ENCODE data around the gene C13orf46. TPM values are rescaled to one million over a fixed set of nuclear protein-coding genes. Genes with fewer than 3 reads are reported as not detected.
"Not testable (repeated sequence)": the region's sequence is repeated elsewhere in the genome, so short reads cannot be mapped to it uniquely, and the experiment has no call there.

C13orf46 gene
- 0.13 TPM for polyA plus RNA-seq (2013)

GRCh38 chr13:113973218-113974164 is at the start of gene C13orf46:
Gene C13orf46, minus strand, starts transcription at chr13:113974076. Its CDS starts 79 bp downstream, at chr13:113973997.
- no peak within 1 kb of the TSS for H3K27ac ChIP-seq (ENCODE audit: insufficient read depth in 1 of 2, low read depth in 1 of 2, low read length in 2 of 2, poor library complexity in 1 of 2, severe bottlenecking in 2 of 2)

DNA sequence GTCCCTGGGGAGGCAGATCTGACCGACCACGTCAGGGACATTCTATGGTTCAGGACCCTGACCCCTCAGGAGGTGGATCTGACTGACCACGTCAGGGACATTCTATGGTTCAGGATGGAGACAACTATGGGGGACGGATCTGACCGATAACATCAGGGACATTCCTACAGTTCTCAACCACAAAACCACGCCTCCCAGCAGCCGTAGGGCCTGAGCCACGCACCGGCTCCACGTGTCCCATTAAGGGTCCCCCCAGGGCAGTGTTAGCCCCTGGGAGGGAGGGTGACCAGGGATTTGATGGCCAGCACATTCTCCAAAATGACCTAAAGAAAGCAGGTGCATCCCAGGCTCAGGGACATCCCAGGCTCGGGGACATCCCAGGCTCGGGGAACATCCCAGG is 49.0 kb upstream of the C13orf46 start:
- 97% methylated on average over 9 of the region's 12 CpGs for WGBS (ENCODE audit: insufficient coverage)
- Histone ChIP-seq H3K4me3 (ENCODE audit: control insufficient read depth in 1 of 7, extremely low read depth in 1 of 7, insufficient read depth in 4 of 7, low read depth in 2 of 7, low read length in 6 of 7) (no peak overlapping the region), H3K36me3 (ENCODE audit: control insufficient read depth in 4 of 4, insufficient read depth in 4 of 4, low read length in 3 of 4) (peaks cover 3 to 82% (median 59%) of the 10 kb centered on the region in 4 experiments), H3K27me3 (replicated peaks in 2 of 5; ENCODE audit: control insufficient read depth in 4 of 5, insufficient read depth in 5 of 5, low read length in 4 of 5) (no peaks in the 10 kb centered on the region), H3K9me3 (ENCODE audit: control extremely low read depth in 1 of 5, control insufficient read depth in 4 of 5, insufficient read depth in 2 of 5, low read depth in 1 of 5, low read length in 4 of 5) (no peaks in the 10 kb centered on the region), H3K27ac (ENCODE audit: insufficient read depth in 1 of 2, low read depth in 1 of 2, low read length in 2 of 2, poor library complexity in 1 of 2, severe bottlenecking in 2 of 2) (no peak overlapping the region), H3K4me1 (ENCODE audit: control extremely low read depth in 1 of 4, control insufficient read depth in 4 of 4, insufficient read depth in 4 of 4, low read length in 3 of 4) (peaks cover 0 to 5% (median 0%) of the 10 kb centered on the region in 4 experiments)
- DNase-seq, result no peak
- CTCF ChIA-PET, result no interaction called here
- POLR2A ChIA-PET, result no interaction called here

More at GRCh38 chr13:113973218-113974164, at the start of gene C13orf46:
- Histone ChIP-seq H3K4me1 (ENCODE audit: control extremely low read depth in 1 of 4, control insufficient read depth in 4 of 4, insufficient read depth in 4 of 4, low read length in 3 of 4) (no peaks in the 10 kb centered on the region), H3K4me3 (ENCODE audit: control insufficient read depth in 1 of 7, extremely low read depth in 1 of 7, insufficient read depth in 4 of 7, low read depth in 2 of 7, low read length in 6 of 7) (no peak within 1 kb of the TSS), H3K9me3 (ENCODE audit: control extremely low read depth in 1 of 5, control insufficient read depth in 4 of 5, insufficient read depth in 2 of 5, low read depth in 1 of 5, low read length in 4 of 5) (no peaks in the 10 kb centered on the region), H3K36me3 (ENCODE audit: control insufficient read depth in 4 of 4, insufficient read depth in 4 of 4, low read length in 3 of 4) (peaks cover 4 to 28% (median 12%) of the 10 kb centered on the region in 4 experiments), H3K27me3 (replicated peaks in 2 of 5; ENCODE audit: control insufficient read depth in 4 of 5, insufficient read depth in 5 of 5, low read length in 4 of 5) (no peaks in the 10 kb centered on the region)
- no peak for DNase-seq
- ChIA-PET POLR2A (no interaction called here), CTCF (interaction anchor here (1.0 kb wide), 1 partner anchor 11 kb away, joined by 3 read pairs; no protein-coding TSS in a partner anchor)
- WGBS (ENCODE audit: insufficient coverage), result 96% methylated on average over 42 of the region's 44 CpGs

DNA sequence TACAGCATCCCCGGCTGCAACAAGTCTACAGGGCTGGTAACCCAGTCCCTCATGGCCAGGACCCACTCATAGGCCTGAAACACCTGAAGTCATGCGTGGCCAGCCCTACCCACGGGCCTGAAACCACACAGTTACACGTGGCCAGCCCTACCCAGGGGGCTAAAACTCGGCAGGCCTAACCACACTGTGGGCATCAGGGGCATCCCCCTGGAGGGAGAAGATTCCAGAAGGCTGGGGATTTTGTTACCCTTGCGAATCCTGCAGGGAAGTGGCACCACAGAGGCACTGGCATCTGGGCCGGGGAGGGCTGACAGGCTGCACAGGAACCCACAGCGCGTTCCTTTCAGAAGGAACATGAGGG is 48.4 kb upstream of the C13orf46 start:
- DNase-seq, result no peak
- 84% methylated on average over 9 of the region's 9 CpGs for WGBS (ENCODE audit: insufficient coverage)
- peaks cover 0 to 5% (median 0%) of the 10 kb centered on the region in 4 experiments for H3K4me1 ChIP-seq (ENCODE audit: control extremely low read depth in 1 of 4, control insufficient read depth in 4 of 4, insufficient read depth in 4 of 4, low read length in 3 of 4)
- POLR2A ChIA-PET, result no interaction called here
- CTCF ChIA-PET, result no interaction called here
- H3K9me3 ChIP-seq (ENCODE audit: control extremely low read depth in 1 of 5, control insufficient read depth in 4 of 5, insufficient read depth in 2 of 5, low read depth in 1 of 5, low read length in 4 of 5), result no peaks in the 10 kb centered on the region
- no peak overlapping the region for H3K27ac ChIP-seq (ENCODE audit: insufficient read depth in 1 of 2, low read depth in 1 of 2, low read length in 2 of 2, poor library complexity in 1 of 2, severe bottlenecking in 2 of 2)
- no peak overlapping the region for H3K4me3 ChIP-seq (ENCODE audit: control insufficient read depth in 1 of 7, extremely low read depth in 1 of 7, insufficient read depth in 4 of 7, low read depth in 2 of 7, low read length in 6 of 7)
- no peaks in the 10 kb centered on the region for H3K27me3 ChIP-seq (replicated peaks in 2 of 5; ENCODE audit: control insufficient read depth in 4 of 5, insufficient read depth in 5 of 5, low read length in 4 of 5)
- H3K36me3 ChIP-seq (ENCODE audit: control insufficient read depth in 4 of 4, insufficient read depth in 4 of 4, low read length in 3 of 4), result peaks cover 3 to 83% (median 57%) of the 10 kb centered on the region in 4 experiments

DNA sequence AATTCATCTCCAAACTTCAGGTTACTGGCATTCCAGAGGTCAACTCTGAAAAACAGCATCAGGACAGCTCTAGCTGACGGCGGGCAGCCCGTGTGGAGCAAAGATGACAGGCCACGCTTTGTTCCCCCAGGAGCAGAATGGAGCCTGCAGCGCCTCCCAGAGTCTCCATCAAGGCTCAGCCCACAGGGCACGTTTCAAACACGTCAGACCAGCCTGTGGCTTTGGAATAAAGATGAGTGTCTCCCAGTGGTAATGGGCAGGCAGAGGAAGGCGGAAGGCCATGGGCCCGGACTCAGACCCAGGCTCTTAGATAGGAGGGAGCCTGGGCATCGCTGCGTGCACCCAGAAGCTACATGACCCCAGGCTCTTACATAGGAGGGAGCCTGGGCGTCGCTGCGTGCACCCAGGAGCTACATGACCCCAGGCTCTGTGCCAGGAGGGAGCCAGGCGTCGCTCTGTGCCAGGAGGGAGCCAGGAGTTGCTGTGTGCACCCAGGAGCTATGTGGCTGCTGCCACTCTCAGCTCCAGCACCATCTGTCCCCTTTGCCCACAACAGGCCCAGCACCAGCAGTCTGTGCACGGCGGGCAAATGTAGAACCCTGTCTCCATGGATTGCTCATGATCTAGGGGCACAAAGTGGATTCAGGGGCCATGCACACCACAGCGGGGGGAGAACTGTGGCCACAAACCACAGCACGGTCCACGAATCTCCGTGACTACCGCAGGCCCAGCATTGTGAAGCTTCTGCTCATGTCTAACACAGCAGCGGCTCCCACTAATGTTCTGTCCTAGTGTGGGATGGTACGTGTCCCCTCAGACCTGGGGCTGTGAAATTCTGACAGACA is 47.8 kb upstream of the C13orf46 start:
- DNase-seq, result no peak
- Histone ChIP-seq H3K27me3 (replicated peaks in 2 of 5; ENCODE audit: control insufficient read depth in 4 of 5, insufficient read depth in 5 of 5, low read length in 4 of 5) (no peaks in the 10 kb centered on the region), H3K36me3 (ENCODE audit: control insufficient read depth in 4 of 4, insufficient read depth in 4 of 4, low read length in 3 of 4) (peaks cover 3 to 83% (median 60%) of the 10 kb centered on the region in 4 experiments), H3K4me3 (ENCODE audit: control insufficient read depth in 1 of 7, extremely low read depth in 1 of 7, insufficient read depth in 4 of 7, low read depth in 2 of 7, low read length in 6 of 7) (no peak overlapping the region), H3K27ac (ENCODE audit: insufficient read depth in 1 of 2, low read depth in 1 of 2, low read length in 2 of 2, poor library complexity in 1 of 2, severe bottlenecking in 2 of 2) (no peak overlapping the region), H3K4me1 (ENCODE audit: control extremely low read depth in 1 of 4, control insufficient read depth in 4 of 4, insufficient read depth in 4 of 4, low read length in 3 of 4) (peaks cover 0 to 5% (median 0%) of the 10 kb centered on the region in 4 experiments), H3K9me3 (ENCODE audit: control extremely low read depth in 1 of 5, control insufficient read depth in 4 of 5, insufficient read depth in 2 of 5, low read depth in 1 of 5, low read length in 4 of 5) (no peaks in the 10 kb centered on the region)
- CTCF ChIA-PET, result no interaction called here
- WGBS (ENCODE audit: insufficient coverage), result 95% methylated on average over 19 of the region's 25 CpGs
- POLR2A ChIA-PET, result interaction anchor here (0.6 kb wide), 1 partner anchor 10 kb away, joined by 5 read pairs; no protein-coding TSS in a partner anchor

GRCh38 chr13:114020750-114021463 is 47.0 kb upstream of the C13orf46 start:
- CTCF ChIA-PET, result no interaction called here
- 98% methylated on average over 31 of the region's 32 CpGs for WGBS (ENCODE audit: insufficient coverage)
- POLR2A ChIA-PET, result interaction anchor here (0.6 kb wide), 1 partner anchor 9 kb away, joined by 5 read pairs; no protein-coding TSS in a partner anchor
- Histone ChIP-seq H3K36me3 (ENCODE audit: control insufficient read depth in 4 of 4, insufficient read depth in 4 of 4, low read length in 3 of 4) (peaks cover 3 to 83% (median 61%) of the 10 kb centered on the region in 4 experiments), H3K4me3 (ENCODE audit: control insufficient read depth in 1 of 7, extremely low read depth in 1 of 7, insufficient read depth in 4 of 7, low read depth in 2 of 7, low read length in 6 of 7) (no peak overlapping the region), H3K4me1 (ENCODE audit: control extremely low read depth in 1 of 4, control insufficient read depth in 4 of 4, insufficient read depth in 4 of 4, low read length in 3 of 4) (peaks cover 0 to 3% (median 0%) of the 10 kb centered on the region in 4 experiments), H3K27me3 (replicated peaks in 2 of 5; ENCODE audit: control insufficient read depth in 4 of 5, insufficient read depth in 5 of 5, low read length in 4 of 5) (no peaks in the 10 kb centered on the region), H3K9me3 (ENCODE audit: control extremely low read depth in 1 of 5, control insufficient read depth in 4 of 5, insufficient read depth in 2 of 5, low read depth in 1 of 5, low read length in 4 of 5) (no peaks in the 10 kb centered on the region), H3K27ac (ENCODE audit: insufficient read depth in 1 of 2, low read depth in 1 of 2, low read length in 2 of 2, poor library complexity in 1 of 2, severe bottlenecking in 2 of 2) (no peak overlapping the region)
- no peak for DNase-seq

- H3K4me3 ChIP-seq (ENCODE audit: control insufficient read depth in 1 of 7, extremely low read depth in 1 of 7, insufficient read depth in 4 of 7, low read depth in 2 of 7, low read length in 6 of 7); H3K27me3 ChIP-seq (replicated peaks in 2 of 5; ENCODE audit: control insufficient read depth in 4 of 5, insufficient read depth in 5 of 5, low read length in 4 of 5); H3K4me1 ChIP-seq (ENCODE audit: control extremely low read depth in 1 of 4, control insufficient read depth in 4 of 4, insufficient read depth in 4 of 4, low read length in 3 of 4); DNase-seq; POLR2A ChIA-PET; CTCF ChIA-PET; H3K9me3 ChIP-seq (ENCODE audit: control extremely low read depth in 1 of 5, control insufficient read depth in 4 of 5, insufficient read depth in 2 of 5, low read depth in 1 of 5, low read length in 4 of 5); H3K27ac ChIP-seq (ENCODE audit: insufficient read depth in 1 of 2, low read depth in 1 of 2, low read length in 2 of 2, poor library complexity in 1 of 2, severe bottlenecking in 2 of 2): not testable (repeated sequence)
- 98% methylated on average over 12 of the region's 14 CpGs for WGBS (ENCODE audit: insufficient coverage)
- H3K36me3 ChIP-seq (ENCODE audit: control insufficient read depth in 4 of 4, insufficient read depth in 4 of 4, low read length in 3 of 4), result peaks cover 3 to 83% (median 65%) of the 10 kb centered on the region in 4 experiments
Observed at GRCh38 chr13:114020134-114020533, 46.3 kb upstream of the C13orf46 start.

Measured in common myeloid progenitor, CD34-positive (primary cell).